Hepatic stellate cell (primary cell): Measurements from ENCODE around the gene SLCO2A1.
"Not testable (repeated sequence)": the region's sequence is repeated elsewhere in the genome, so short reads cannot be mapped to it uniquely, and the experiment has no call there.

ENCODE experiments used
- DNase-seq: peaks from one replicate; pipeline ENCODE4 v3.0.0; 2011; ENCODE audit warnings: low spot score

The SLCO2A1 gene

GRCh38 chr3:134029734-134030378, at the start of gene SLCO2A1:
SLCO2A1 (minus strand) TSS chr3:134029925; CDS start chr3:134029802, 123 bp downstream.
- no peak for DNase-seq

GRCh38 chr3:134079111-134079547, 49.4 kb upstream of the SLCO2A1 start:
- no peak for DNase-seq

- DNase-seq: no peak
These were observed 48.6 kb upstream of the SLCO2A1 start for GRCh38 chr3:134078169-134078831.

GRCh38 chr3:134077649-134078161, 48.0 kb upstream of the SLCO2A1 start:
- DNase-seq: no peak

- no peak for DNase-seq
These were observed 47.1 kb upstream of the SLCO2A1 start for GRCh38 chr3:134076851-134077250.

GRCh38 chr3:134075846-134076245, 46.1 kb upstream of the SLCO2A1 start:
- no peak for DNase-seq

- DNase-seq: no peak
These were observed 45.8 kb upstream of the SLCO2A1 start for GRCh38 chr3:134075568-134075825.

GRCh38 chr3:134074790-134075567, 45.3 kb upstream of the SLCO2A1 start:
- DNase-seq: no peak

- DNase-seq: no peak
These were observed 44.5 kb upstream of the SLCO2A1 start for GRCh38 chr3:134074001-134074789.

- DNase-seq: no peak
These were observed 43.8 kb upstream of the SLCO2A1 start for GRCh38 chr3:134073583-134073945.

GRCh38 chr3:134072881-134073582, 43.3 kb upstream of the SLCO2A1 start:
- no peak for DNase-seq

- not testable (repeated sequence) for DNase-seq
These were observed 40.6 kb upstream of the SLCO2A1 start for GRCh38 chr3:134070281-134070680.

GRCh38 chr3:134068429-134068828, 38.7 kb upstream of the SLCO2A1 start:
- no peak for DNase-seq

GRCh38 chr3:134067531-134068161, 37.9 kb upstream of the SLCO2A1 start:
- DNase-seq: no peak

- no peak for DNase-seq
These were observed 37.2 kb upstream of the SLCO2A1 start for GRCh38 chr3:134066651-134067530.

- no peak for DNase-seq
These were observed 36.4 kb upstream of the SLCO2A1 start for GRCh38 chr3:134066158-134066541.

- DNase-seq: no peak
These were observed 35.8 kb upstream of the SLCO2A1 start for GRCh38 chr3:134065252-134066157.

- DNase-seq: no peak
These were observed 34.4 kb upstream of the SLCO2A1 start for GRCh38 chr3:134064081-134064480.

- DNase-seq: no peak
These were observed 31.7 kb upstream of the SLCO2A1 start for GRCh38 chr3:134061401-134061800.
